HuH-7 (cell line): ENCODE data around the gene ACAT2.
"Not testable (repeated sequence)": the region's sequence is repeated elsewhere in the genome, so short reads cannot be mapped to it uniquely, and the experiment has no call there.

Experiments used
- DNase-seq: peaks from one replicate; pipeline ENCODE4 v3.0.0; 2011; ENCODE audit warnings: low spot score

ACAT2 gene

DNA sequence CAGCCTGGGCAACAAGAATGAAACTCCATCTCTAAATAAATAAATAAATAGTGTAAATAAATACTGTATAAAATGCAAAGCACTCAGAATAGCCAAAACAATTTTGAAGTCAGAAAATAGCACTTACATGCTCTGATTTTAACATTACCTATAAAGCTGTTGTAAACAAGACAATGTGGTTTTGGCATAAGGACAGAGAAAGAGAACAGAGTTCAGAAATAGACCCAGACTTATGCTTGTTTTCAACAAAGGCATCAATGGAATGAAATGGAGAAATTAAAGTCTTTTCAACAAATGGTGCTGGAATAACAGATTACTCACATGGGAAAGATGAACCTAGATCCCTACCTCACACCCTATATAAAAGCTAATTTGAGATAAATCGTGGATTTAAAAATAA is 10.4 kb downstream of the ACAT2 start:
- DNase-seq: no peak

DNA sequence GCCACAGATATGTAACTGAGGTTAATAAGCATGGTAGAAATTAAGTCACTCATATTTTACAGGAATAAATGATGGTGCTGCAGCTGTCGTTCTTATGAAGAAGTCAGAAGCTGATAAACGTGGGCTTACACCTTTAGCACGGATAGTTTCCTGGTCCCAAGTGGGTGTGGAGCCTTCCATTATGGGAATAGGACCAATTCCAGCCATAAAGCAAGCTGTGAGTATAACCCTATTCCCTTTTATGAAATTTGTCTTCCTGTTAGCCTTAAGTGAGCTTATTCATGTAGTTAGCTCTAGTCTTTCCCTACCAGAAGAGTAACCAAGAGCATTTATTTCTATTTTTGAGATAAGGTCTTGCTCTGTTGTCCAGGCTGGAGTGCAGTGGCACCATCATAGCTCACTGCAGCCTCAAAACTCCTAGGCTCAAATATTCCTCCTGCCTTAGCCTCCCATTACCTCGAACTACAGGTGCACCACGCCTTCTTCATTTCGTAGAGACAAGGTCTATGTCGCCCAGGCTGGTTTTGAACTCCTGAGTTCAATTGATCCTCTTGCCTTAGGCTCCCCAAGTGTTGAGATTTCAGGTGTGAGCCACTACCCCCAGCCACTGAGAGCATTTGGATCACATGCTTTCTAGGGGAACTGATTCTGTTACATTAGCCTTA is 15.5 kb downstream of the ACAT2 start:
- DNase-seq: no peak

DNA sequence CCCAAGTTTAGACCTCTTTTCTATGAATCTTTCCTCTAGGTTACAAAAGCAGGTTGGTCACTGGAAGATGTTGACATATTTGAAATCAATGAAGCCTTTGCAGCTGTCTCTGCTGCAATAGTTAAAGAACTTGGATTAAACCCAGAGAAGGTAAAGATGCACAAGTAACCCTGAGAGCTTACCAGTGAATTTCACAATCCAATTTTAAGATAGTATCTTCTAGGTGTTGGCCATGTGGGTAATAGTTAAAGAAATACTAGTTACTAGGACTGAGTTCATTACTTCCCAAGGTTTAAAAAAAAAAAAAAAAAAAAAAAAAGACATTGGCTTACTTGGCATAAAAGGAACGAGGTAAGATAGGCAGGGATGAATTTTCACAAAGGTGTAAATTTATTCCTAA is 16.3 kb downstream of the ACAT2 start:
- DNase-seq: no peak

DNA sequence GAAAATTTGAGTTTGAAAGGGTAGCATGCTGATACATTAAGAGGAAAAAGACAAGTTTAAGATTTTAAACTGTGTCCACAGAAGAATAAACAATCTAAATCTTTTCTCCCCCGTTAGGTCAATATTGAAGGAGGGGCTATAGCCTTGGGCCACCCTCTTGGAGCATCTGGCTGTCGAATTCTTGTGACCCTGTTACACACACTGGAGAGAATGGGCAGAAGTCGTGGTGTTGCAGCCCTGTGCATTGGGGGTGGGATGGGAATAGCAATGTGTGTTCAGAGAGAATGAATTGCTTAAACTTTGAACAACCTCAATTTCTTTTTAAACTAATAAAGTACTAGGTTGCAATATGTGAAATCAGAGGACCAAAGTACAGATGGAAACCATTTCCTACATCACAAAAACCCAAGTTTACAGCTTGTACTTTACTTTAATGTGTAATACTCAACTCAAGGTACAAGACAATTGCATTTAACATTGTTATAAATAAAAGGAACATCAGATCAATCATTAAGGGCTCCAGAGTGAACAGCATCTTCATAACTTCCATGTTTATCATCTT is 16.8 kb downstream of the ACAT2 start:
- DNase-seq: no peak

DNA sequence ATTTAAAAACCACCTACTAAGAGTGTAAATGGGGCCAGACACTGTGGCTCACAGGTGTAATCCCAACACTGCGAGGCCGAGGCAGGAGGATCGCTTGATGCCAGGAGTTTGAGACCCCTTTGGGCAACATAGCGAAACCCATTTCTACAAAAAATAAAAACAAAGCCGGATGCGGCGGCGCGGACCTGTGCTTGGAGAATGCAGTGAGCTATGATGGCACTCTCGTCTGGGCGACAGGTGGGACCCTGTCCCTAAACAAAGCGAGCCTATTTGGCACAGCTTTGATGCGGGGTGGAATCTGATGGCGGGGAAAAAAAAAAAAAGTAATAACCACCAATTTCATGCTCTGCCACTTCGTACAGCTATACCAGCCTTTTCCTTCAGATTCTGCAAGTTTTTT is 26.4 kb downstream of the ACAT2 start:
- DNase-seq: no peak

DNA sequence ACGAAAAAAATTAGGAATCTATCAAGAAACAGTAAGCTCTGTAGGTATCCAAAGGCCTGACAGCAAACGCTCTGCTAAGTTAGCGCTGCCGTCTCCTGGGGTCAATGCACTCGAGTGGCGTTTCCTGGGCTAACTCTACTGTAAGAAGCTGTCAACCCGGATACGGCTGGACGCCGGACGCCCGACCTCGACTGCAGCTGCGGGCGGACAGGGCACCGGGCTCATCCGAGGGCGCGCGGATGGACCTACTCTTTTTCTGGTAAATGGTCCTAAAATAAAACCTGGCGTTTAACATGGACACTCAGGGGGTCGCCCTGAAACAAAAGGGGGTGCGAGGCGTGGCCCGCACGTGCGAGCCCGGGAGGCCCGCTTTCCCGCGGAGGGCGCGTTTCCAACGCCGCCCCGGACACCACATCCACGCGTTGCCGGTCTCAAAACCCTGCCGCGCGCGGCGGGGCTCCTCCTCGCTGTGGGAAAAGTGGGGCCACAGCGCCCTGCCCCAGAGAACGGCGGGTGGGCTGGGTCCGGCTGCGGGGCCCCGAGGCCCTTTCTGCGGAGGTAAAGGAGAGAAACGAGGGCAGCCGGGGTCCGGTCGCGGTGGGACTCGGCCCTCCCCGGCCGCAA is 27.0 kb downstream of the ACAT2 start:
- DNase-seq: peak; percentile 68

DNA sequence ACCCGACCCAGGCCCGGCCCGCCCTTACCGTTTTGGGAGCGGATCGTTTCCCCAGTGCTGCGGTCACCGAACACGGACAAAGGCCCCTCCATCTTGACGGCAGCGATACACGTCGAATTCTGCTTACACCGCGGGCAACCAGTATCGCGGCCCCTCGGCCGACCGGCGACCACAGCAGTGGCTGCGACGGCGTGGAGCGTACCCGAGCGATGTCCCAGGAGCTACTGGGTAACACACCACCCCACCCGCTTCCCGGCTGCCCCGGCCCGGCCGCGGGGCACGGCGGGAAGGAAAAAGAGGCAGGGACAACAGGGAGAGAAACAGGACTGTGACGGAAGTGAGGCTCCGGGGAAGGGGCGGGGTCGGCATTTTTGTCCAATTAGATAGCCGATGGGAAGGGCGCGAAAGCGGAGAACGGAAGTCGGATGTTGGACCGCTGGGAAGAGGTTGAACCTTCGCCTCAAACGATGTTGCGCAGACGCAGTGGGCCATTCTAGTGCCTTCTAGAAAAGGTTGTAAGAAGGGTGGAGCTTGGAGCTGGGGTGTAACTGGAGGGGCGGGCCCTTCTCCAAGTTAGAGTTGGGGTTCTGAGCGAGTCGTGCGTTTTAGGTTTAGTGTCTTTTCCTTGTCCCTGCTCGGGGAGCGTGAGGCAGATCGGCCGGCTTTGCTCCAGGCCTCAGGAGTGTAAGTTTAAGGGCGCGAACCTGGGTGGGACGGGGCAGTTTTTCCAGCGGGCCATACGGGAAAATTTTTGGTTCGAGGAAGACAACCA is 27.7 kb downstream of the ACAT2 start, which contains the start of gene TCP1:
Gene TCP1 (minus strand): TSS at position 226 of the 772 bp plus-strand sequence. CDS start 134 bp downstream, at position 92.
- DNase-seq: peak; percentile 98

DNA sequence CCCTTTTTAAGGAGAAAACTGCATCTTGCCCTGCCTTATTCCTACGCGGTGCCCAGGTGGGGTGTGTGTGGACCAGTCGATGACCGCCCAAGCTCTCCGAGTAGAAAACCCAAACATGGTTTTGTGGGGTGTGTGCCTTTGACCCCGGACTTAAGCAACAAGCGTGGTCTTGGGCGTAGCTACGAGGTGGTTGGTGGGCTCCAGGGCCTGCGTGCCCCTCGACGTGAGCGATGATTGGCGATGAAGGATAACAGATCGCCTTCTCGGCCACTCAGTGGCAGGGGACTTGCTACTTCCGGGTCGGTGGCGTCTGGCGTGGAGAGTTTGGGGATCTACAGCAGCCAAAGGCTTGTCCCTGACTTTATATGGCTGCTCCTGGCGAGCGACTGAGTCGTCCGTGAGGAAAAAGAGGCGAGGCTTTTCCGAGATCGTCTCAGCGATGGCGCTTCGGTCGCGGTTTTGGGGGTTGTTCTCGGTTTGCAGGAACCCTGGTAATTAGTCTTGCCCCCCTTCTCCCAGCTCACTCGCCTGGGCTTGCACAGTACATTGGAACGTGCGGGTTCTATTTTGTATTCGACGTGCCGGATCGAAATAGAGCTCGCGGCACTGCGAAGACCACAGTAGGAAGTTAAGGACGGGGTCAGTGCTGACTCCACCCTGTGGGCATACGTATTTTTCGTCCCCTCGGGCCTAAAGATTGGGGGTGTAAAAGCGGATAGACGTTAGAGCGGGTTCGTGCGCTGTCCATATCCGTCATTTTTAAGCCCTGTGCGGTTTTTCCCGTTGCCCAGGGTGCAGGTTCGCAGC is 28.5 kb downstream of the ACAT2 start, which contains the start of gene MRPL18:
Gene MRPL18 (plus strand): TSS at position 319 of the 807 bp plus-strand sequence. CDS start 121 bp downstream, at position 440.
- DNase-seq: peak; percentile 98

DNA sequence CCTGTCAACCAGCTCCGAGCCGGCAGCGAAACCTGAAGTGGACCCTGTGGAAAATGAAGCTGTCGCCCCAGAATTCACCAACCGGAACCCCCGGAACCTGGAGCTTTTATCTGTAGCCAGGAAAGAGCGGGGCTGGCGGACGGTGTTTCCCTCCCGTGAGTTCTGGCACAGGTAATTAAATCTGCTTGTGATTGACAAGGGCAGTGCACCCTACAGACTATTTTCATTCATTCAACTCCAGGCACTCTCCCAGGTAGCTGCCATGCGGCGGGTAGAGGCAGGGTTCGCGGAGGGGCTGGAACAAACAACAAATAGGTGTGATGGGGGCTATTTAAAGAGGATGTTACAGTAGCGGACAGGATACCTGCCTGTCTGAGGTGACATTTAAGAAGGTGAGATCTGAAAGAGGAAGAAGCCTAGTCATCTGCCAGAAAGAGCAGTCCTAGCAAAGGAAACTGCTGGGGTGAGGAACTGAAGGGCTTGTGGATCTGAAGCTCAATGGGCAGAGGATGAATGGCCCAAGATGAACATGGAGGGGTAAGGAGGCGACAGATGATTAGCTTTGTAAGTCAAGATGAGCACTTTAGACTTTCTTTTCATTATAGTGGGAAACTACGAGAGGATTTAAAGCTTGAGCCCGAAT is 29.2 kb downstream of the ACAT2 start:
- DNase-seq: no peak

DNA sequence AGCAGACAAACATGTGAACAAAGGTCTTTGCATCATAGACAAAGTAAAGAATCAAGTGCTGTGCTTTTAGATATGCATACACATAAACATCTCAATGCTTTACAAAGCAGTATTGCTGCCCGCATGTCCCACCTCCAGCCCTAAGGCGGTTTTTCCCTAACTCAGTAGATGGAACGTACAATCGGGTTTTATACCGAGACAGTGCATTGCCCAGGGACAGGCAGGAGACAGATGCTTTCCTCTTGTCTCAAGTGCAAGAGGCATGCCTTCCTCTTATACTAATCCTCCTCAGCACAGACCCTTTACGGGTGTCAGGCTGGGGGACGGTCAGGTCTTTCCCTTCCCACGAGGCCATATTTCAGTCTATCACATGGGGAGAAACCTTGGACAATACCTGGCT is 33.1 kb downstream of the ACAT2 start:
- DNase-seq: not testable (repeated sequence)

DNA sequence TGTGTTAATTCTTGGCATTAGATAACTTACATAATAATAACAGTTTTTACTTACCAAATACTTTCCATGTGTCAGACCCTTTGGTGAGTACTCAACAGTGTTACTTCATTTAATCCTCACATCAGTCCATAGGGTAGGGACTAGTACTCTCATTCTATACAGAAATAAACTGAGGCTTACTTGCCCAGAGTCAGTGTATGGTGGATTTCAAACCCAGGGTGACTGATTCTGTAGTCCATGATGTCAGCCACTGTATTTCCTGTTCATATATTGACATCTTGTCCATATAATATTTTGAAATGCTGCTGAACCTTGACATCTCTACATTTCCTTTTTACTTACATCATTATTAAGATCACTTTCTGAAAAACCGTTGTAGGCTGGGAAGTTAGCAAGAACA is 35.7 kb downstream of the ACAT2 start:
- DNase-seq: no peak

DNA sequence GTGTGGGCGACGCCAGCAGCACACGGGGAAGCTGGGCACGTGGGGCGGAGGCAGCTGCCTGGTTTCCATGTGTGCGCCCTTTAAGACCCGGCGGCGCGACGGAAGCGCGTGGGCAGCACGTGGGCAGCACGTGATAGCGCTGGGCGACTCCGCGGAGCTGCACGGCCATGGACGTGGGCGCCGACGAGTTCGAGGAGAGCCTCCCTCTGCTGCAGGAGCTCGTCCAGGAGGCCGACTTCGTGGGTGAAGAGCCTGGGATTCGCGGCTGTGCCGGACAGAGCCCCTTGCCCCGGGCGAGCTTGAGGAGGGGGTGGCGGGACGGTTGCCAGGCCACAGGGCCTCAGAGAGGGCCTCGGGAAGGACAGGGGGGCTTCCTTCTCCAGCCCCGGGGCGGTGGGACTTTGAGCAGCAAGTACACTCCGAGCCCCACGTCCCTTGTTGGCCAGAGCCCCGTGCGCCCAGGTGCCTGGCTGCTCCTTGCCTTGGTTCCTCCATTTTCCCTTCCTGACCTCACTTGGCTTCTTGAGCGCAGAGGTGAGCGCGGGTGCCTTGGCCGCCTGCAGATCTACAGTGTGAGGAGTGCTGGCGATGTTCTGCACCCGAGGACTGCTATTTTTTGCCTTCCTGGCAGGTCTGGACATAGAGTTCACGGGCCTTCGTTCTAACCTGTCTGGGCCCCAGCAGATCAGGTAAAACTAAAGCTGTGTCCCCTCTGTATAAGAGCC is 38.5 kb downstream of the ACAT2 start, which contains the start of gene PNLDC1:
Gene PNLDC1 (plus strand): TSS at position 136 of the 725 bp plus-strand sequence. CDS start 32 bp downstream, at position 168.
- no peak for DNase-seq

DNA sequence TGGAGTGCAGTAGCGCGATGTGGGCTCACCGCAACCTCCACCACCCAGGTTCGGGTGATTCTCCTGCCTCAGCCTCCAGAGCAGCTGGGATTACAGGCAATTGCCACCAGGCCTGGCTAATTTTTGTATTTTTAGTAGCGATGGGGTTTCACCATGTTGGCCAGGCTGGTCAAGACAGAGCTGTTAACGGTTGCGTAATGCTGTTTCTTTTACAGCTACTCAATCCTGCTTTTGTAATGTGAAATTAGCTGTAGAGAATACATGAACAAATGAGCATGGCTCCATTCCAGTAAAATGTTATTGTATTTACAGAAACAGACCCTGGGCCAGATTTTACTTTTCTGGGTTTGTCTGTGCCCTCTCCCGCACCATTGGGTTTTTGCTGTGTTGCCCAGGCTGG is 40.1 kb downstream of the ACAT2 start:
- no peak for DNase-seq

DNA sequence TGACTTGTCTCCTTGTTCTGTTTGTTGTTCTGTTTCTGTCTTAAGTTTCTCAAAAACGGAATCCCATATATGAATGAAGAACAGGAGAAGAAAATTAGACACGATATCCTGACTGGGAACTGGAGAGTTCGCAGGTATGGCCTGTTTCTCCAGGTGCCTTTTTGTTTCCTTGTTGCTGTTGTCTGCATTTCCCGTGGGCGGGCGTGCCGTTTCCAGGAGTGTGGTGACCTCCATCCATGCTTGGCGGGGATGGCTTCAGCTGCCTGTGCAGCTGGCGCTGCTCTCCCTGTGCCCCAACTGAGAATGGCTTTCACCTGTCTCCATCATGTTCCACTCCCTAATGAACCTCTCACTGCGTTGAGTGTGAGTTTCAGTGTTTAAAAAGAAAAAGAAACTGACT is 42.7 kb downstream of the ACAT2 start:
- DNase-seq: no peak

DNA sequence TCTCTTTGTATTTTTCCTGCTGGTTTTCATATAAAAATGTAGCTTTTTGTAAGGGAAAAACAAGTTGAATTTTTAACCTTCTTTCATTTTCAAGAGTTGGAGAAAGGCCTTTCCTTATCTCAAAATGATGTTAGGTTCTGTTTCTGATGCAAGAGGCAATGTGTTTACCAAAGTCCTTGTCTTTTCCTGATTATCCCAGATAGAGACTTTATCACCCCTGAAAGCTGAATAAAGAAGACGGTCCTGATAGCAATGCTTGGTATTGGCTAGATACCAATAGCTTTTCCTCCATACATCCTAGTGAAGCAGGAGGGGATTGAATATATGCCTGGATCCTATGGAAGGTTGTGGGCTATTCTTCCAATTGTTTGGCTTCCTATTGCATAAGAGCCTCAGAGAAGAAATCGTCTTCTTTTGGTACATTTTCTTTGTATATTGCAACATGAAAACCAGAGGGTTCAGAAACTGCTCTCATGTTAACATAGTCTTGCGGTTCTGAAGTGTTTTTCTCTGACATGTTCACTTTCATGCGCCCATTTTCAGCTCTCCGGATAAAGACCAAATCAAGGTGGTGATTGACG is 43.7 kb downstream of the ACAT2 start:
- no peak for DNase-seq

DNA sequence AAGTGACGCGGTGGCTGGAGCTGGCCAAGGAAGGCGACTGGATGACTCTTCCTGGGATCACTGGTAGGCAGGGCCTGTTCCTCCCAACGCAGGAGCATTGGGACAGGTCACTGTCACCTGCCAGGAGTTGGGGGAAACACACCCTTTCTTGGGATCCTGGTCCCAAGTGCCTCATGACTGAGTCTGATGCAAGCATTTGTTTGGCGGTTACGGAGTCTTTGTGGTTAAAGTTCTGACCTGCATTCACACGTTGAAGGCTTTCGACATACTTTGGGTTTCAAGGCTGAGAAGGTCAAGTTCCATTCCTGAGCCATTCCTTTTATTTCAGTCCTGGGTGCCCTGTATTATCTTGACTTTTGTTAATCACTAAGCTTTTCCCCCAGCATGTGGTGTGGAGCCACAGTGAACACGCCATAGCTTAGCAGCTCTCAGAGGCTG is 44.2 kb downstream of the ACAT2 start:
- DNase-seq: peak; percentile 71

DNA sequence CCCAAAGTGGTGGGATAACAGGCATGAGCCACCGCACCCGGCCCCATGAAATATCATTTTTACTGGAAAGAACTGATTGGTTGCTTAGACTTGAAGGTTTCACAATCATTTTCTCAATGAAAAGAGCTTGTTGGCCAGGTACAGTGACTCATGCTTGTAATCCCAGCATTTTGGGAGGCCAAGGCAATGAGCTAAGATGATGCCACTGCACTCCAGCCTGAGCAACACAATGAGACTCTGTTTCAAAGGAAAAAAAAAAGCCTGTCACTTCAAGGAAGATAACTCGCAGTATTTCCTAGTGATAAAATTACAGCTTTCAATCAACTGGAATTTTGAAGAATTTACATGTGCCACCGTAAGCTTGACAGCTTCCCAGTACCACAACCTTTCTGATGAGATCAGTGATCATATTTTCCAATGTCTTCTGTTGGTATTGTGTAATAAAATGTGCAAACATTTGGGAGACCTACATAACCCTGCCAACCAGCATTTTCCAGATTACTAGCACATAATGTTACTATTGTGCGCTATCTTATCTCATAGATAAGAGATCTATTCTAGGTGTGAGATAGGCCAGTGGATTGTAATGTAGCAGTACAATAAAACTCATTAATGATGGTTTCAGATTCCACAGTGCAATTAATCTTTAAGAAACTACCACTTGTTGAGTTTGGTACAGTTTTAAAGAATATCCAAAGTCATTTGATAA is 45.5 kb downstream of the ACAT2 start:
- peak; percentile 78 for DNase-seq

DNA sequence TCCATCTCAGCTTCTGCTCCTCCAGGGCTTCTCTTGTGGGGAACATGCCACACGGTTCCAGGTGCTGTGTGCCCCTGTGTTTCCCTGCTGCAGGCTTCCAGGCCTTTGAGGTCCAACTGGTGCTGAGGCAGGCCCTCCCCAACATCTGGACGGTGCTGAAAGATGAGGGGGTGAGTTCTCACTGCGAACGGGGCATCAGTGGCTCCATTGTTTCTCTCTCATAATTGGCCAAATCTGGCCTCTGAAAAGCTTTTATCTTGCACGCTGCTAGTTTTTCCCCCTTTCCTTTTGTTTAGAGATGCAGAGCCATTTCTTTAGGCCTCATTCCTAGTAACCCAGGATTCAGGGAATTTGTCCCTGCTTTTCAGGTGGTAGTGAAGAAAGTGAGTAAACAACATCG is 46.8 kb downstream of the ACAT2 start:
- DNase-seq: no peak

DNA sequence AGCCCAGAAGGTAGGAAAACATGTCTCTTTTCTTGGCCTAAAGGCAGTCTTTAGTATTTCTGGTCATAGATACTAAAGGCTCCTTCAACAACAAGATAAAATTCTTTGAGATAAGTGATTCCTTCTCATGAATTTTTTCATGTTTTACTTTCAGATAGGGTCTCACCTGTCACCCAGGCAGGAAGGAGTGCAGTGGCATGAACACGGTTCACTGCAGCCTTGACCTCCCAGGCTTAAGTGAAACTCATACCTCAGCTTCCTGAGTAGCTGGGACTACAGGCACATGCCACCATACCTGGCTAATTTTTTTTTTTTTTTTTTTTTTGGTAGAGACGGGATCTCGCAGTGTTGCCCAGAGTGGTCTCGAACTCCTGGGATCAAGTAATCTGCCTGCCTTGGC is 47.3 kb downstream of the ACAT2 start:
- no peak for DNase-seq
